K562 (cell line): Measurements from ENCODE around the gene KAT6B. TPM values are rescaled to one million over a fixed set of nuclear protein-coding genes. Genes with fewer than 3 reads are reported as not detected.

Source experiments
- ATF7 ChIP-seq: fragments of 450-650 bp; IDR thresholded peaks from 2 replicates; pipeline ENCODE4 v1.7.1; 2014; ENCODE audit warnings: mild to moderate bottlenecking, moderate library complexity
- CBX1 ChIP-seq: sonication (generic); IDR thresholded peaks from 2 replicates; pipeline ENCODE4 v1.6.1; 2016; ENCODE audit warnings: antibody characterized with exemption, low read depth, mild to moderate bottlenecking
- CTBP1 ChIP-seq: fragments of 450-650 bp; IDR thresholded peaks from 2 replicates; pipeline ENCODE4 v1.6.1; 2016; ENCODE audit warnings: borderline replicate concordance
- EP300 ChIP-seq: IDR thresholded peaks from 2 replicates; pipeline ENCODE4 v1.6.1; 2012; ENCODE audit warnings: low read length, improper control_type of control experiment
- GABPA ChIP-seq: fragments of 200-800 bp; sonication (Bioruptor generic); conservative IDR thresholded peaks from 2 replicates; pipeline ENCODE4 v1.6.1; 2016; ENCODE audit warnings: low read depth, missing genetic modification characterization, missing compliant biosample characterization
- GABPB1 ChIP-seq: sonication (generic); formaldehyde crosslinking; IDR thresholded peaks from 2 replicates; pipeline ENCODE4 v1.8.0; 2022; ENCODE audit warnings: mild to moderate bottlenecking, missing genetic modification reagents
- HDAC1 ChIP-seq, 2 experiments: fragments of 450-650 bp; IDR thresholded peaks; 2 replicates each; pipeline ENCODE4 v1.6.1; 2016 to 2017; ENCODE audit warnings: inconsistent platforms in 1 of 2, mild to moderate bottlenecking in 1 of 2, moderate library complexity in 1 of 2
- LCOR ChIP-seq: sonication (generic); formaldehyde crosslinking; IDR thresholded peaks from 2 replicates; pipeline ENCODE4 v1.8.0; 2022; ENCODE audit warnings: mild to moderate bottlenecking, missing genetic modification reagents
- NR2F6 ChIP-seq: fragments of 450-650 bp; formaldehyde crosslinking; IDR thresholded peaks from 2 replicates; pipeline ENCODE4 v1.4.0; 2020; ENCODE audit warnings: mild to moderate bottlenecking
- POLR2A ChIP-seq: fragments of 450-650 bp; conservative IDR thresholded peaks from 2 replicates; pipeline ENCODE4 v1.6.1; 2016
- RNF2 ChIP-seq: sonication (generic); IDR thresholded peaks from 2 replicates; pipeline ENCODE4 v1.6.1; 2016
- SP1 ChIP-seq: sonication (generic); formaldehyde crosslinking; IDR thresholded peaks from 2 replicates; pipeline ENCODE4 v1.8.1; 2022; ENCODE audit warnings: mild to moderate bottlenecking, missing genetic modification reagents
- TEAD1 ChIP-seq, 2 experiments: fragments of 450-650 bp in 1 of 2; sonication (generic) in 1 of 2; formaldehyde crosslinking; IDR thresholded peaks; 2 replicates each; pipeline versions ENCODE4 v1.4.0 to v1.8.0; 2020 to 2022; ENCODE audit warnings: mild to moderate bottlenecking in 2 of 2, missing genetic modification reagents in 1 of 2
- XRCC5 ChIP-seq: fragments of 200-400 bp; formaldehyde crosslinking; IDR thresholded peaks from 2 replicates; pipeline ENCODE4 v1.6.1; 2017; ENCODE audit warnings: low read depth, mild to moderate bottlenecking, low read length
- ZBED1 ChIP-seq: IDR thresholded peaks from 2 replicates; pipeline ENCODE4 v1.6.1; 2014
- ZBTB17 ChIP-seq: fragments of 450-650 bp; formaldehyde crosslinking; IDR thresholded peaks from 2 replicates; pipeline ENCODE4 v1.4.0; 2020; ENCODE audit warnings: mild to moderate bottlenecking
- polyA plus RNA-seq, 8 experiments: library from polyadenylated mRNA; depleted of rRNA in 4 of 8; stranded (reverse) in 5 of 8; unstranded in 3 of 8; fragments of >200 nt; fragmentation: Nextera tagmentation in 2 of 8; fragmentation: Illumina TruSeq in 1 of 8; extraction: Ambion mirVana in 2 of 8; extraction: Trizol in 1 of 8; gene quantifications; 2 replicates each; pipeline versions ENCODE4 v1.2.1 to v1.2.3, GENCODE V29; 2011 to 2014; ENCODE audit warnings: inconsistent platforms in 1 of 8, missing spikeins in 1 of 8
- total RNA-seq, 7 experiments: library from RNA; depleted of rRNA in 6 of 7; stranded (reverse); fragments of >200 nt in 6 of 7; fragmentation: Illumina TruSeq in 2 of 7; extraction: Trizol in 2 of 7; gene quantifications; 2 replicates each; pipeline versions ENCODE4 v1.2.1 to v1.2.3, GENCODE V29; 2011 to 2021; ENCODE audit warnings: low replicate concordance in 1 of 7
- TF ChIP-seq, protein P1 (sequence below), 2 experiments: IDR thresholded peaks; 2 replicates each; pipeline ENCODE4 v1.6.1; 2011; ENCODE audit warnings: borderline replicate concordance in 1 of 2, control low read depth in 1 of 2, low read depth in 1 of 2, low read length in 1 of 2, mild to moderate bottlenecking in 1 of 2, mixed read lengths in 1 of 2, moderate library complexity in 1 of 2; ENCODE audit not compliant: insufficient read depth in 1 of 2, insufficient read length in 1 of 2, poor library complexity in 1 of 2, severe bottlenecking in 1 of 2; ENCODE audit errors: extremely low read depth in 1 of 2
- TF ChIP-seq, protein P2 (sequence below), 2 experiments: IDR thresholded peaks; 2 replicates each; pipeline ENCODE4 v1.6.1; 2012; ENCODE audit warnings: improper control_type of control experiment in 2 of 2, low read depth in 2 of 2, low read length in 2 of 2, borderline replicate concordance in 1 of 2
- TF ChIP-seq, protein P3 (sequence below): IDR thresholded peaks from 2 replicates; pipeline ENCODE4 v1.6.1; 2011; ENCODE audit warnings: borderline replicate concordance, low read depth, mild to moderate bottlenecking, moderate library complexity, low read length; ENCODE audit not compliant: insufficient read depth, poor library complexity, severe bottlenecking
- TF ChIP-seq, protein P4 (sequence below), 2 experiments: fragments of 200-800 bp in 1 of 2; sonication (Bioruptor generic) in 1 of 2; sonication (generic) in 1 of 2; formaldehyde crosslinking in 1 of 2; IDR thresholded peaks in 1 of 2; conservative IDR thresholded peaks in 1 of 2; 2 replicates each; pipeline versions ENCODE4 v1.5.0 to v1.6.1; 2016 to 2020; ENCODE audit warnings: missing compliant biosample characterization in 1 of 2, missing genetic modification characterization in 1 of 2, missing genetic modification reagents in 1 of 2

Gene KAT6B
- total and polyA plus RNA-seq, 9 of the 15 experiments (the other 6 are each of a cell fraction or from before 2014, with no cell fraction given): 1.4 to 9.2 (median 6.8) TPM

DNA sequence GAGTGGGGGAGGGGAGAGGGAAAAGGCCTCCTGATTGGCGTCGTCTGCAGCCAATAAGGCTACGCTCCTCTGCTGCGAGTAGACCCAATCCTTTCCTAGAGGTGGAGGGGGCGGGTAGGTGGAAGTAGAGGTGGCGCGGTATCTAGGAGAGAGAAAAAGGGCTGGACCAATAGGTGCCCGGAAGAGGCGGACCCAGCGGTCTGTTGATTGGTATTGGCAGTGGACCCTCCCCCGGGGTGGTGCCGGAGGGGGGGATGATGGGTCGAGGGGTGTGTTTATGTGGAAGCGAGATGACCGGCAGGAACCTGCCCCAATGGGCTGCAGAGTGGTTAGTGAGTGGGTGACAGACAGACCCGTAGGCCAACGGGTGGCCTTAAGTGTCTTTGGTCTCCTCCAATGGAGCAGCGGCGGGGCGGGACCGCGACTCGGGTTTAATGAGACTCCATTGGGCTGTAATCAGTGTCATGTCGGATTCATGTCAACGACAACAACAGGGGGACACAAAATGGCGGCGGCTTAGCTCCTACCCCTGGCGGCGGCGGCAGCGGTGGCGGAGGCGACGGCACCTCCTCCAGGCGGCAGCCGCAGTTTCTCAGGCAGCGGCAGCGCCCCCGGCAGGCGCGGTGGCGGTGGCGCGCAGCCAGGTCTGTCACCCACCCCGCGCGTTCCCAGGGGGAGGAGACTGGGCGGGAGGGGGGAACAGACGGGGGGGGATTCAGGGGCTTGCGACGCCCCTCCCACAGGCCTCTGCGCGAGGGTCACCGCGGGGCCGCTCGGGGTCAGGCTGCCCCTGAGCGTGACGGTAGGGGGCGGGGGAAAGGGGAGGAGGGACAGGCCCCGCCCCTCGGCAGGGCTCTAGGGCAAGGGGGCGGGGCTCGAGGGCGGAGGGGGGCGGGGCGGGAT lies at the start of gene KAT6B (continued):
- TF ChIP-seq, protein P1, sequence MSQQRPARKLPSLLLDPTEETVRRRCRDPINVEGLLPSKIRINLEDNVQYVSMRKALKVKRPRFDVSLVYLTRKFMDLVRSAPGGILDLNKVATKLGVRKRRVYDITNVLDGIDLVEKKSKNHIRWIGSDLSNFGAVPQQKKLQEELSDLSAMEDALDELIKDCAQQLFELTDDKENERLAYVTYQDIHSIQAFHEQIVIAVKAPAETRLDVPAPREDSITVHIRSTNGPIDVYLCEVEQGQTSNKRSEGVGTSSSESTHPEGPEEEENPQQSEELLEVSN (IDR thresholded peaks at IDR 0.05; ENCODE audit: borderline replicate concordance in 1 of 2, extremely low read depth in 1 of 2, insufficient read depth in 1 of 2, insufficient read length in 1 of 2, low read depth in 1 of 2, low read length in 1 of 2, poor library complexity in 1 of 2, severe bottlenecking in 1 of 2): peak in 1 of 2 experiments; percentile 56
- TF ChIP-seq ZBTB17: peak; percentile 62; the same call in 1 of the 2 replicates
- peak; percentile 84 for TF ChIP-seq GABPB1 (CRISPR knock-in tag)
- no peak for TF ChIP-seq NR2F6 (CRISPR knock-in tag)
- TF ChIP-seq TEAD1 (CRISPR knock-in tag; IDR thresholded peaks at IDR 0.05): 0 out of 4 replicates have a peak, but pooled peaks of 1 of the 2 experiments have one; percentile 28
- TF ChIP-seq, protein P2, sequence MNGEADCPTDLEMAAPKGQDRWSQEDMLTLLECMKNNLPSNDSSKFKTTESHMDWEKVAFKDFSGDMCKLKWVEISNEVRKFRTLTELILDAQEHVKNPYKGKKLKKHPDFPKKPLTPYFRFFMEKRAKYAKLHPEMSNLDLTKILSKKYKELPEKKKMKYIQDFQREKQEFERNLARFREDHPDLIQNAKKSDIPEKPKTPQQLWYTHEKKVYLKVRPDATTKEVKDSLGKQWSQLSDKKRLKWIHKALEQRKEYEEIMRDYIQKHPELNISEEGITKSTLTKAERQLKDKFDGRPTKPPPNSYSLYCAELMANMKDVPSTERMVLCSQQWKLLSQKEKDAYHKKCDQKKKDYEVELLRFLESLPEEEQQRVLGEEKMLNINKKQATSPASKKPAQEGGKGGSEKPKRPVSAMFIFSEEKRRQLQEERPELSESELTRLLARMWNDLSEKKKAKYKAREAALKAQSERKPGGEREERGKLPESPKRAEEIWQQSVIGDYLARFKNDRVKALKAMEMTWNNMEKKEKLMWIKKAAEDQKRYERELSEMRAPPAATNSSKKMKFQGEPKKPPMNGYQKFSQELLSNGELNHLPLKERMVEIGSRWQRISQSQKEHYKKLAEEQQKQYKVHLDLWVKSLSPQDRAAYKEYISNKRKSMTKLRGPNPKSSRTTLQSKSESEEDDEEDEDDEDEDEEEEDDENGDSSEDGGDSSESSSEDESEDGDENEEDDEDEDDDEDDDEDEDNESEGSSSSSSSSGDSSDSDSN (IDR thresholded peaks at IDR 0.05; ENCODE audit: borderline replicate concordance in 1 of 2, low read depth in 2 of 2, low read length in 2 of 2): 0 out of 4 replicates have a peak, but pooled peaks of 1 of the 2 experiments have one; percentile 55
- peak; percentile 95 for TF ChIP-seq GABPA (tag)
- TF ChIP-seq ZBED1: peak; percentile 82
- TF ChIP-seq, protein P3, sequence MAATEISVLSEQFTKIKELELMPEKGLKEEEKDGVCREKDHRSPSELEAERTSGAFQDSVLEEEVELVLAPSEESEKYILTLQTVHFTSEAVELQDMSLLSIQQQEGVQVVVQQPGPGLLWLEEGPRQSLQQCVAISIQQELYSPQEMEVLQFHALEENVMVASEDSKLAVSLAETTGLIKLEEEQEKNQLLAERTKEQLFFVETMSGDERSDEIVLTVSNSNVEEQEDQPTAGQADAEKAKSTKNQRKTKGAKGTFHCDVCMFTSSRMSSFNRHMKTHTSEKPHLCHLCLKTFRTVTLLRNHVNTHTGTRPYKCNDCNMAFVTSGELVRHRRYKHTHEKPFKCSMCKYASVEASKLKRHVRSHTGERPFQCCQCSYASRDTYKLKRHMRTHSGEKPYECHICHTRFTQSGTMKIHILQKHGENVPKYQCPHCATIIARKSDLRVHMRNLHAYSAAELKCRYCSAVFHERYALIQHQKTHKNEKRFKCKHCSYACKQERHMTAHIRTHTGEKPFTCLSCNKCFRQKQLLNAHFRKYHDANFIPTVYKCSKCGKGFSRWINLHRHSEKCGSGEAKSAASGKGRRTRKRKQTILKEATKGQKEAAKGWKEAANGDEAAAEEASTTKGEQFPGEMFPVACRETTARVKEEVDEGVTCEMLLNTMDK: peak; percentile 89
- peak; percentile 54 for TF ChIP-seq RNF2
- TF ChIP-seq CBX1: 0 out of 2 replicates have a peak, but pooled peaks have one; percentile 41
- TF ChIP-seq HDAC1 (IDR thresholded peaks at IDR 0.05): peak in 1 of 2 experiments; percentile 2; a peak in 1 of 4 replicates
- no peak for TF ChIP-seq LCOR (CRISPR knock-in tag)
- 0 out of 2 replicates have a peak, but pooled peaks have one; percentile 7 for TF ChIP-seq EP300
- TF ChIP-seq, protein P4, sequence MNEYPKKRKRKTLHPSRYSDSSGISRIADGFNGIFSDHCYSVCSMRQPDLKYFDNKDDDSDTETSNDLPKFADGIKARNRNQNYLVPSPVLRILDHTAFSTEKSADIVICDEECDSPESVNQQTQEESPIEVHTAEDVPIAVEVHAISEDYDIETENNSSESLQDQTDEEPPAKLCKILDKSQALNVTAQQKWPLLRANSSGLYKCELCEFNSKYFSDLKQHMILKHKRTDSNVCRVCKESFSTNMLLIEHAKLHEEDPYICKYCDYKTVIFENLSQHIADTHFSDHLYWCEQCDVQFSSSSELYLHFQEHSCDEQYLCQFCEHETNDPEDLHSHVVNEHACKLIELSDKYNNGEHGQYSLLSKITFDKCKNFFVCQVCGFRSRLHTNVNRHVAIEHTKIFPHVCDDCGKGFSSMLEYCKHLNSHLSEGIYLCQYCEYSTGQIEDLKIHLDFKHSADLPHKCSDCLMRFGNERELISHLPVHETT (CRISPR knock-in tag; conservative IDR thresholded peaks at IDR 0.05 in 1 of 2, IDR thresholded peaks at IDR 0.05 in 1 of 2): peak in 1 of 2 experiments; percentile 84; a peak in 2 of 4 replicates
- peak; percentile 96 for TF ChIP-seq SP1 (CRISPR knock-in tag)
- TF ChIP-seq POLR2A: peak; percentile 87
- TF ChIP-seq CTBP1: peak; percentile 54
- TF ChIP-seq ATF7: peak; percentile 92
- peak; percentile 28; the same call in 1 of the 2 replicates for TF ChIP-seq XRCC5
